GM23338 (cell line): ENCODE results near the gene PIK3R3. TPM values are rescaled to one million over a fixed set of nuclear protein-coding genes. Genes with fewer than 3 reads are reported as not detected.
"Not testable (repeated sequence)": the region's sequence is repeated elsewhere in the genome, so short reads cannot be mapped to it uniquely, and the experiment has no call there.

ENCODE experiments used
- ATAC-seq: fragments of 200-7000 bp; cut with Tn5 transposase; 3 replicates; pipeline ENCODE4 v1.9.1; 2020
- DNase-seq: peaks from one replicate; pipeline ENCODE4 v3.0.0-alpha.2; 2015; ENCODE audit warnings: low spot score
- H2AFZ ChIP-seq: fragments of 200-600 bp; sonication (generic); 2 replicates; pipeline ENCODE4 v1.8.0; 2016; ENCODE audit warnings: antibody characterized with exemption, mild to moderate bottlenecking, moderate library complexity
- H3F3A ChIP-seq: fragments of 200-600 bp; sonication (generic); replicated peaks from 2 replicates; pipeline ENCODE4 v1.8.0; 2017; ENCODE audit warnings: antibody characterized with exemption, mixed run types, low read depth
- H3K27ac ChIP-seq: fragments of 200-600 bp; sonication (generic); 2 replicates; pipeline ENCODE4 v1.6.1; 2016; ENCODE audit warnings: low read depth
- H3K27me3 ChIP-seq: fragments of 200-600 bp; sonication (generic); 2 replicates; pipeline ENCODE4 v1.8.0; 2016; ENCODE audit warnings: mild to moderate bottlenecking, mixed run types, moderate library complexity; ENCODE audit not compliant: insufficient read depth
- H3K36me3 ChIP-seq: fragments of 200-600 bp; sonication (generic); 2 replicates; pipeline ENCODE4 v1.8.0; 2016; ENCODE audit warnings: mild to moderate bottlenecking; ENCODE audit not compliant: insufficient read depth
- H3K4me1 ChIP-seq: fragments of 200-600 bp; sonication (generic); 2 replicates; pipeline ENCODE4 v1.8.0; 2016; ENCODE audit warnings: mild to moderate bottlenecking, moderate library complexity; ENCODE audit not compliant: insufficient read depth
- H3K4me2 ChIP-seq: fragments of 200-600 bp; sonication (generic); 2 replicates; pipeline ENCODE4 v1.7.1; 2017; ENCODE audit warnings: mixed run types
- H3K4me3 ChIP-seq: fragments of 200-600 bp; sonication (generic); 2 replicates; pipeline ENCODE4 v1.6.1; 2016; ENCODE audit warnings: mixed run types
- H3K79me2 ChIP-seq: fragments of 200-600 bp; sonication (generic); replicated peaks from 2 replicates; pipeline ENCODE4 v1.8.0; 2017; ENCODE audit warnings: mild to moderate bottlenecking; ENCODE audit not compliant: insufficient read depth
- H3K9me2 ChIP-seq: fragments of 200-600 bp; sonication (generic); 2 replicates; pipeline ENCODE4 v1.8.0; 2017; ENCODE audit not compliant: insufficient read depth
- H4K20me1 ChIP-seq: fragments of 200-600 bp; sonication (generic); replicated peaks from 2 replicates; pipeline ENCODE4 v1.8.0; 2017; ENCODE audit warnings: mild to moderate bottlenecking; ENCODE audit not compliant: insufficient read depth
- H3K27ac Mint-ChIP-seq: 2 replicates; pipeline ENCODE4 v1.8.0; 2020; ENCODE audit warnings: inconsistent platforms, mild to moderate bottlenecking, moderate library complexity, mixed read lengths
- H3K27me3 Mint-ChIP-seq: 3 replicates; pipeline ENCODE4 v1.8.0; 2022; ENCODE audit warnings: low read depth, mild to moderate bottlenecking, moderate library complexity, mixed read lengths, inconsistent platforms; ENCODE audit not compliant: insufficient read depth, poor library complexity
- H3K36me3 Mint-ChIP-seq: 3 replicates; pipeline ENCODE4 v1.8.0; 2021; ENCODE audit warnings: low read depth, mild to moderate bottlenecking, inconsistent platforms, moderate library complexity, mixed read lengths
- H3K4me1 Mint-ChIP-seq: 3 replicates; pipeline ENCODE4 v1.8.0; 2020; ENCODE audit warnings: mild to moderate bottlenecking, inconsistent platforms, mixed read lengths
- H3K4me3 Mint-ChIP-seq: 3 replicates; pipeline ENCODE4 v1.8.0; 2021; ENCODE audit warnings: moderate library complexity, mild to moderate bottlenecking, inconsistent platforms, mixed read lengths
- H3K9me3 Mint-ChIP-seq: 3 replicates; pipeline ENCODE4 v1.8.0; 2020; ENCODE audit warnings: moderate library complexity, mild to moderate bottlenecking, inconsistent platforms, mixed read lengths
- CREB1 ChIP-seq: fragments of 250-450 bp; sonication (Bioruptor Pico); IDR thresholded peaks from 2 replicates; pipeline ENCODE4 v1.5.0; 2020; ENCODE audit warnings: low read depth, mild to moderate bottlenecking, moderate library complexity
- EZH2 ChIP-seq: fragments of 200-600 bp; sonication (generic); IDR thresholded peaks from one replicate; pipeline ENCODE4 v1.8.0; 2017; ENCODE audit warnings: antibody characterized with exemption, mild to moderate bottlenecking, low read depth; ENCODE audit not compliant: unreplicated experiment
- POLR2AphosphoS5 ChIP-seq: IDR thresholded peaks from 2 replicates; pipeline ENCODE4 v1.6.1; 2016; ENCODE audit warnings: antibody characterized with exemption, low read depth
- REST ChIP-seq: IDR thresholded peaks from one replicate; pipeline ENCODE4 v1.6.1; 2018; ENCODE audit warnings: antibody characterized with exemption; ENCODE audit not compliant: unreplicated experiment
- ZNF331 ChIP-seq: fragments of 250-450 bp; sonication (Bioruptor Pico); IDR thresholded peaks from 2 replicates; pipeline ENCODE4 v1.5.0; 2020; ENCODE audit warnings: low read depth, mild to moderate bottlenecking, moderate library complexity
- ZNF462 ChIP-seq: fragments of 250-450 bp; sonication (Bioruptor Pico); IDR thresholded peaks from 2 replicates; pipeline ENCODE4 v1.5.0; 2020; ENCODE audit warnings: mild to moderate bottlenecking, moderate library complexity
- polyA plus RNA-seq: library from polyadenylated mRNA; unstranded; fragments of >200 nt; fragmentation: Nextera tagmentation; extraction: Ambion mirVana; gene quantifications from 2 replicates; pipeline ENCODE4 v1.2.1, GENCODE V29; 2016
- total RNA-seq: library from RNA; depleted of rRNA; stranded (reverse); fragments of >200 nt; shearing (Covaris generic); gene quantifications from 2 replicates; pipeline ENCODE4 v1.2.3, GENCODE V29; 2014

PIK3R3 gene
- total and polyA plus RNA-seq, 2 experiments from 2014 or later, result 7.5 to 8.6 TPM

GRCh38 chr1:46096269-46097148 lies 35.9 kb downstream of the PIK3R3 start:
- Histone ChIP-seq H3K4me2 (no peak overlapping the region), H4K20me1 (no peaks in the 10 kb centered on the region), H3K4me1 (no peaks in the 10 kb centered on the region), H3K9me2 (no peaks in the 10 kb centered on the region), H2AFZ (no peak overlapping the region), H3K4me3 (no peak overlapping the region), H3K27me3 (no peaks in the 10 kb centered on the region), H3K79me2 (peaks cover 5% of the 10 kb centered on the region; the same call in 1 of the 2 replicates), H3K36me3 (no peaks in the 10 kb centered on the region), H3F3A (no peaks in the 10 kb centered on the region), H3K27ac (no peak overlapping the region)
- H3K36me3 Mint-ChIP-seq, result peaks cover 4% of the 10 kb centered on the region; the same call in 1 of the 3 replicates
- no peak overlapping the region for H3K27ac Mint-ChIP-seq
- no peak for DNase-seq
- ATAC-seq, result no peak
- no peak overlapping the region for H3K4me3 Mint-ChIP-seq
- H3K27me3 Mint-ChIP-seq, result peaks cover 3% of the 10 kb centered on the region
- H3K4me1 Mint-ChIP-seq, result no peaks in the 10 kb centered on the region
- H3K9me3 Mint-ChIP-seq, result peaks cover 3% of the 10 kb centered on the region; the same call in 1 of the 3 replicates
- TF ChIP-seq CREB1 (no peak), ZNF331 (no peak), EZH2 (no peak), POLR2AphosphoS5 (no peak), REST (no peak), ZNF462 (CRISPR knock-in tag) (no peak)

- H3F3A ChIP-seq, H3K27ac ChIP-seq, H3K27ac Mint-ChIP-seq, H3K9me2 ChIP-seq, H3K27me3 Mint-ChIP-seq, H3K4me1 ChIP-seq, H3K4me3 ChIP-seq, H3K27me3 ChIP-seq, H3K4me2 ChIP-seq, H3K9me3 Mint-ChIP-seq, DNase-seq, H3K4me1 Mint-ChIP-seq, H4K20me1 ChIP-seq, H3K36me3 ChIP-seq, H3K4me3 Mint-ChIP-seq, H3K79me2 ChIP-seq, H2AFZ ChIP-seq, H3K36me3 Mint-ChIP-seq, ATAC-seq: not testable (repeated sequence)
Measured at GRCh38 chr1:46095110-46095509, 37.3 kb downstream of the PIK3R3 start.
